HL-60 (cell line): Measurements from ENCODE around the gene GMPR.

Experiments
- DNase-seq, 2 experiments: peaks; one replicate each; pipeline ENCODE4 v3.0.0-alpha.2; 2010 to 2020; ENCODE audit warnings: low read depth in 1 of 2, low spot score in 1 of 2
- H3K27ac ChIP-seq: fragments of 250-450 bp; sonication (Bioruptor Pico); replicated peaks from 2 replicates; pipeline ENCODE4 v1.5.1; 2020; ENCODE audit warnings: mild to moderate bottlenecking, moderate library complexity
- H3K27me3 ChIP-seq: fragments of 250-450 bp; sonication (Bioruptor Pico); 2 replicates; pipeline ENCODE4 v1.5.1; 2021; ENCODE audit warnings: mild to moderate bottlenecking, moderate library complexity; ENCODE audit not compliant: insufficient read depth, poor library complexity, severe bottlenecking
- H3K4me3 ChIP-seq: replicated peaks from 2 replicates; pipeline ENCODE4 v1.5.1; 2011; ENCODE audit warnings: mild to moderate bottlenecking, control low read depth, low read length; ENCODE audit not compliant: insufficient read depth
- CTCF ChIP-seq: IDR thresholded peaks from one replicate; pipeline ENCODE4 v1.5.1; 2011; ENCODE audit warnings: low read length, control low read depth, inconsistent platforms; ENCODE audit not compliant: insufficient read depth
- GABPA ChIP-seq: IDR thresholded peaks from 2 replicates; pipeline ENCODE4 v1.6.1; 2012; ENCODE audit warnings: low read depth
- POLR2AphosphoS5 ChIP-seq: IDR thresholded peaks from 2 replicates; pipeline ENCODE4 v1.6.1; 2012; ENCODE audit warnings: low read depth
- SPI1 ChIP-seq: IDR thresholded peaks from 2 replicates; pipeline ENCODE4 v1.6.1; 2012; ENCODE audit warnings: low read depth, mild to moderate bottlenecking, borderline replicate concordance
- TF ChIP-seq, protein P1 (sequence below): IDR thresholded peaks from 2 replicates; pipeline ENCODE4 v1.6.1; 2012; ENCODE audit warnings: low read depth; ENCODE audit not compliant: insufficient replicate concordance

The GMPR gene

DNA sequence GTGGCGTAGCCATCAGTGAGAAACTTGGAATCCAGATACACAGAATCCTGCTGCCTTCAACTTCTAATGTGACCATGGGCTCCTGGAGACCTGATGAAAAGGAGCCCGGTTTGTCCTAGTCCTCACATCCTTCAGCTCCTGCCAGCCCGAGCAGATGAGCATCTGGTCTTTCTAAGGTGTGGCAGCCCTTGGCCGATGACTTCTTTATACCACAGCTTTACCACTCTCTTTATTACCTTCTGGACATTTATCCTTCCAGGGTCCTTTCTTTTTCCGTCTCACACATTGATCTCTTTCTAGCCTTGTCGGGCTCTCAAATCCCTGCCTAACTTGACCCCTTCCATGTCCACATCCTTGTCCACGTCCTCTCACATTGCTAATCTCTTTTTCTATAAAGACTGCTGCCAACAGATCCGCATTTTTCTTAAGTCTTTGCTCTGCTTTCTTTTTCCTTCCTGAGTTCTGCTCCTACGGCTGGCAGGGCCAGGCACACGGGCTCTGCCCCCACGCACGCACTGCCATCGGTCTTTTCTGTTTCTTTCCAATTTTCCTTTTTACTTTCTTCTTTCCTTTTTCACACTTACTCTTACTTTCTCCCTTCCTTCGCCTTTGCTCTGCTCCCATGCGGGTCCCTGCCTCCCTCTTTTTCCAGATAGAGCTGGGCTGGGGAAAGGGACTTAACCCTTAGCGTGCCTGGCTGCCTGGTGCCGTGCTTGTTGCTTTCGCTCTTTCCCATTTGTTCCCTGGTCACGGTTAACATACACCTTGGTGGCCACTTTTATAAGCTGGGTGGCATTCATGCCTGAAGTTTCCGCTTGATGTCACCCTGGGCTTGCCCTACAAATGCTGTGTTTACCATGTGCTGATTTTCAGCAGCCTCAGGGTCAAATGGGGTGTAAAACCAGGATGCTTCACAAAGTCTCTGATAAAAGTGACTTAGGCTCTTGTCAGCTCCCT is 9.4 kb upstream of the GMPR start:
- H3K27me3 ChIP-seq, result peaks cover 7% of the 10 kb centered on the region
- no peak for DNase-seq
- TF ChIP-seq GABPA (no peak), SPI1 (no peak), POLR2AphosphoS5 (no peak), CTCF (no peak)
- TF ChIP-seq, protein P1, sequence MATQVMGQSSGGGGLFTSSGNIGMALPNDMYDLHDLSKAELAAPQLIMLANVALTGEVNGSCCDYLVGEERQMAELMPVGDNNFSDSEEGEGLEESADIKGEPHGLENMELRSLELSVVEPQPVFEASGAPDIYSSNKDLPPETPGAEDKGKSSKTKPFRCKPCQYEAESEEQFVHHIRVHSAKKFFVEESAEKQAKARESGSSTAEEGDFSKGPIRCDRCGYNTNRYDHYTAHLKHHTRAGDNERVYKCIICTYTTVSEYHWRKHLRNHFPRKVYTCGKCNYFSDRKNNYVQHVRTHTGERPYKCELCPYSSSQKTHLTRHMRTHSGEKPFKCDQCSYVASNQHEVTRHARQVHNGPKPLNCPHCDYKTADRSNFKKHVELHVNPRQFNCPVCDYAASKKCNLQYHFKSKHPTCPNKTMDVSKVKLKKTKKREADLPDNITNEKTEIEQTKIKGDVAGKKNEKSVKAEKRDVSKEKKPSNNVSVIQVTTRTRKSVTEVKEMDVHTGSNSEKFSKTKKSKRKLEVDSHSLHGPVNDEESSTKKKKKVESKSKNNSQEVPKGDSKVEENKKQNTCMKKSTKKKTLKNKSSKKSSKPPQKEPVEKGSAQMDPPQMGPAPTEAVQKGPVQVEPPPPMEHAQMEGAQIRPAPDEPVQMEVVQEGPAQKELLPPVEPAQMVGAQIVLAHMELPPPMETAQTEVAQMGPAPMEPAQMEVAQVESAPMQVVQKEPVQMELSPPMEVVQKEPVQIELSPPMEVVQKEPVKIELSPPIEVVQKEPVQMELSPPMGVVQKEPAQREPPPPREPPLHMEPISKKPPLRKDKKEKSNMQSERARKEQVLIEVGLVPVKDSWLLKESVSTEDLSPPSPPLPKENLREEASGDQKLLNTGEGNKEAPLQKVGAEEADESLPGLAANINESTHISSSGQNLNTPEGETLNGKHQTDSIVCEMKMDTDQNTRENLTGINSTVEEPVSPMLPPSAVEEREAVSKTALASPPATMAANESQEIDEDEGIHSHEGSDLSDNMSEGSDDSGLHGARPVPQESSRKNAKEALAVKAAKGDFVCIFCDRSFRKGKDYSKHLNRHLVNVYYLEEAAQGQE, result no peak
- no peak overlapping the region for H3K27ac ChIP-seq
- no peak overlapping the region for H3K4me3 ChIP-seq

- Histone ChIP-seq H3K4me3 (no peak overlapping the region), H3K27ac (no peak overlapping the region), H3K27me3 (peaks cover 7% of the 10 kb centered on the region)
- no peak for DNase-seq
- TF ChIP-seq CTCF (no peak), POLR2AphosphoS5 (no peak), GABPA (no peak), SPI1 (no peak)
- TF ChIP-seq, protein P1, result no peak
Observed at GRCh38 chr6:16229700-16230099, 8.7 kb upstream of the GMPR start.

DNA sequence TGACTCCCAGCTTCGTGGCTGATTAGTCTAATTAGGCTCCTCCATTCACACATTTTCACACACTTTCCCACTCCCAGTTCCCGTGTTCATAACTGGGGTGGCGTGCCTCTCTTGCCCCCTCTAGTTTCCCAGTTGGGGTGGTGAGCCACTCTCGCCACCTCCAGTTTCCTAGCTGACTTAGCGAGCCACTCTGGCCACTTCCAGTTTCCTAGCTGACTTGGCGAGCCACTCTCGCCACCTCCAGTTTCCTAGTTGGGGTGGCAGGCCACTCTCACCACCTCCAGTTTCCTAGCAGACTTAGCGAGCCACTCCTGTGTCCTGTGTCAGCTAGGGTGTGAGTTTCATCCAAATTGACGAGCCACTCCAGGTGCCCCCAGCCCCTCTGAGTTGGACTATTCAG is 7.4 kb upstream of the GMPR start:
- Histone ChIP-seq H3K4me3 (no peak overlapping the region), H3K27ac (no peak overlapping the region), H3K27me3 (peaks cover 13% of the 10 kb centered on the region)
- no peak for TF ChIP-seq CTCF
- TF ChIP-seq, protein P1, result no peak
- TF ChIP-seq POLR2AphosphoS5, result no peak
- TF ChIP-seq SPI1, result no peak
- no peak for TF ChIP-seq GABPA
- no peak for DNase-seq
